Amygdala (tissue), 56 donors: ENCODE measurements around the gene MRPS9.

Source experiments
- DNase-seq, 56 donors: peaks; one replicate each; lab custom pipeline; 2025; lab: John Stamatoyannopoulos, UW

MRPS9 gene

DNA sequence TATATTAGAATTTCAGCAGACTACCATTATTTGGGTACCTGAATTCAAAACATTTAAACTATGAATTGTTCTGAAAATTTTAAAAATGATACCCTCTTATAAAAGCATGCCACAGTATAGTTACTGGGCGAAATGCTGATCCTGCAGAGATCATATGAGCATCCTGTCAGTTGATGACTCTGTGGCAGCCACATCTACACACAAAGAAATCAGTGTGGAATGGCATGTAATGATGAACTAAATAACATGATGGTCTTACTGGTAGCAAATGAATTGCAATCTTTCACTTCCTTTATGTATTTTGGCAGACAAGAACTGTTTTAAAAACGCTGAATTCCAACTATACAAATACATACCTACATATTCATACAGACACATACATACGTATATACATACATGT is 38.3 kb downstream of the MRPS9 start:
- DNase-seq = no peak

DNA sequence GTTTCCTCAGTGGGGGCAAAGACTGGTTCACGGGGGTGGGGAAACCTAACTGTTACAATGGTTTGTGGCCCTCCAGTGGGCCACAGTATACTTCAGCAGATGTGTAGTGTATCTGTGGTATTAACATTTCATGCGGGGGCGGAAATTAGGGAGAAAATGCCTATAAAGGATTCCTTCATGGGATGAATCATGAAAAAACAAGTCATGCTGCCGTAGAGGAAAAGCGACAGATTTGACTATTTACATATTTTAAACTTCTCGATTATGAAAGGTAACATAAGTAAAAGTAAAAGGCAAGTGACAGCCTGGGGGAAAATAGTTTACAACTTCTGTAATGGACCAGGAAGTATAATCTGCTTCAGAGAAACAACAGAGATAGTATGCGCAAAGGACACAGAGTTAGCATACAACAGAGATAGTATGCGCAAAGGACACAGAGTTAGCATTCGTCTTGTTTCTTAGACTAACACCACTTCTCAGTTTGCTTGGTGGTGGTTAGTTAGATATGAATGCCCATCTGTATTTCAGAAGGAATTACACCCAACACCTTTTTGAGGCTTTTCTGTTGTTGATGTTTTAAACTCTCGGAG is 41.1 kb downstream of the MRPS9 start:
- no peak for DNase-seq

- no peak for DNase-seq
These were observed 42.6 kb downstream of the MRPS9 start for GRCh38 chr2:105080461-105080860.

GRCh38 chr2:105081006-105081601 is 43.2 kb downstream of the MRPS9 start:
- no peak for DNase-seq

GRCh38 chr2:105082107-105082506 is 44.2 kb downstream of the MRPS9 start:
- DNase-seq = no peak

- DNase-seq = no peak
These were observed 47.7 kb downstream of the MRPS9 start for GRCh38 chr2:105085525-105085924.

GRCh38 chr2:105087273-105087672 is 49.4 kb downstream of the MRPS9 start:
- DNase-seq = no peak

DNA sequence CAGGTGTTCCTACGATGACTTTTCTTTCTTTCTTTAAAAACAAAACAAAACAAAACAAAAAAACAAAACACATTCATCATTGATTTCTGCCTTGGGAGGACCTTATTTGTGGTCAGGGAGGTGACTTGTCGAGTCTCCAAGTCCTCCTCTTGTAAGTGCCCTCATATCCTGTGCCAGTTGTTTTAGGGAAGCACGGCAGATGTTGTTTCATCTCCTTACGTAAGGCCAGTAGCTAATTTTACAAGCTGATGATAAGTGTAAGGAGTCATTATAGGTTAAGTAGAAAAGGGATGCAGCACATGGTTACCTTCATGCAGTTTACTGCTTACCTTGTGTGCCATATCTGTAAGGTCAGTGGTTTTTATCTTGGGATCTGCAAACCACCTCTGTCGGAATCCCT is 52.2 kb downstream of the MRPS9 start:
- no peak for DNase-seq

DNA sequence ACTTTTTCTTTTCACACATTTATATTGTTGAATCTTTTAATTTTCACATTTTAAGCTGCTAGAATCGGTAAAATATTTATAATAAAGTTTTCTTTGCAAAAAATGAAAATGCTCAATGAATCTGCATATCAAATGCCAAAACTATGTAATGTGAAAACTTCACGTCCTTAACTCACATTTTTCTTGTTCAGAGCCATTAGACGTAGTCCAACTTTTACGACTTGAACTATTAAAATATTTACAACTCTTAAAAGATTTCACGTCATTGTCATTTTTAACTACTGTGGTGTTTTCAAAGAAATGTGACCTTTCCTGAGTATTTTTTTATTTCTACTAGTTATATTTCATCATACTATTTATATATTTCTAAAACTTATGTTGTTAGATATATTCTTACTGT is 54.9 kb downstream of the MRPS9 start:
- no peak for DNase-seq

- DNase-seq = no peak
These were observed 61.3 kb downstream of the MRPS9 start for GRCh38 chr2:105099153-105099552.

GRCh38 chr2:105100046-105100840 is 62.4 kb downstream of the MRPS9 start:
- peak in 16 of 56 donors; percentile 10 to 45 (median 16) for DNase-seq

- DNase-seq = no peak
These were observed 64.1 kb downstream of the MRPS9 start for GRCh38 chr2:105102001-105102400.

DNA sequence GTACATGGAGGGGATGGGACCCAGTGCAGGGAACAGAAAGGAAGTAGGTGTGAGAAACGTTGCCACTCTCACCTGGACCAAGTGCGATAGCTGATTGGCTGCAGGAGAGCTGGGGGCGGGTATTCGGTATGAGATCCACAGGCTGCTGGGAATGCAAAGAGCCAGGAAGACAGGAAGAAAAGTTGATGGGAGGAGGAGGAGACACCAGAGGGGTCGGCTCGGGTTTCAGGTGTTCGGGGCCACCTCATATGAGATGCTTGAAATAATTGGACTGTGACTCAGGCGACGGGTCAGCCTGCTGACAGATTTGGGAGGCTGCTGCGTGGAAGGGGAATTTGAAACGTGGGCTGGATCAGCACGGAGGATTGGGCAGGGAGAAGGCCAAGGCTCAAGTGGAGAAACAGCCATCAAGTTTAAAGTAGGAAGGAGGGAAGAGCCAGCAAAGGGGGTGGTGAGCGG is 65.1 kb downstream of the MRPS9 start:
- DNase-seq = no peak

GRCh38 chr2:105103481-105103880 is 65.6 kb downstream of the MRPS9 start:
- DNase-seq = no peak

- DNase-seq = no peak
These were observed 66.4 kb downstream of the MRPS9 start for GRCh38 chr2:105104208-105104731.

DNA sequence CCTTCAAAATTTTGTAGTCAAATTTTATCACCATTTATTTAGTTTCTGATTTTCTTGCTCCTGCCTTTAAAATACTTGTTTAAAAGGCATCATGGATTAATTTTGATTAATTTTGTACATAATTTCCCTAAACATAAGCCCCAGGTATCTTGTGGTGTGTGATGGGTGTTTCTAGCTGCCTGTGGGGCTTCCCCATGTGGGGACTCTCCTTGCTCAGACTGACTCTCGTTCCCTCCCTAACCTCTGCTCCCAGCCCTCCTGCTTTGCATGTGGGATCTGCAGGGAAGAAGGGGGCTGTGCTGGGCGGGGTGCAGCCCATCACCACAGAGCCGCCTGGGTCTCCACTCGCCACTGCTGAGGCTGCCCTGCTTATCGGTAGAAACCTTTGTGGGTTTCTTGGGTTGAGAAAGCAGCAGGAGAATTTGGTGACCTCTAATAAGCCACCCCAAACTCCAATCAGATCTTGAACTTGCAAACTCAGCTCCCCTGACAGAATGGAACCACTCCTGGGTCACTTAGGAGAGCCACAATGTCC is 72.5 kb downstream of the MRPS9 start:
- DNase-seq = no peak

DNA sequence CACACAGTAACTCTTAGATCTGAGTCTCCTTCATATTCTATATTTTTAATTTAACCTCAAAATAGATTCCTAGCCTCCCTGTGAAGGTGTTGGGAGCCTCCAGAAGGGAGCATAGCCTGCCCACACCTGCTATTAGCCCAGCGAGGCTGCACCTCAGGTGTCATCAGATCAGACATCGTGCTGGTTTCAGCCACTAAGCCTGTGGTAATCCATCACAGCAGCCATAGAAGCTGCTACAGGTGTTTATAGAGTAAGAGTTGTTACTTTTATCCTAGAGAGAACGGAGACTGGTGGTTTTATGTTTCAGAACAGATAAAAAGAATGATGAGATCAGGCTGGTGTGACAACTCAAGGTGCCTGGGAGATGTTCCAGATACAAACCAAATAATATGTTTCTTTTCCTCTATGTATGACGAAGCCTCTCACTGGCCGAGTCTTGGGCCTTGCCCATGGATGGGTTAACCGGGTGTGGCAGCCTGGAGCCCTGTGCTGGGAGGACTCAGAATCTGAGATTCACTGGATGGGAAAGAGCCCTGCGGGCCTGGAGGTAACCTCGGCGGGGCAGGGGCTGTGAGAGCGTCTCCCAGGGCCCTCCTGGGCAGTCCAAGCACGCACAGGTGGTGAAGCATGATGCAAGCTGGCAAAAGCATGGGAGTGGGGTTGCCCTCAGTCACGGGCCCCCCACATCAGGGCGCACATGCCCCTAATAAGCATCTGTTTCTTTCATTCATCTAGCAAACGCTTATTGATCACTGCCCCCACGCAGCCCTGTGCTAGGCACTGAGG is 73.7 kb downstream of the MRPS9 start:
- DNase-seq = no peak

DNA sequence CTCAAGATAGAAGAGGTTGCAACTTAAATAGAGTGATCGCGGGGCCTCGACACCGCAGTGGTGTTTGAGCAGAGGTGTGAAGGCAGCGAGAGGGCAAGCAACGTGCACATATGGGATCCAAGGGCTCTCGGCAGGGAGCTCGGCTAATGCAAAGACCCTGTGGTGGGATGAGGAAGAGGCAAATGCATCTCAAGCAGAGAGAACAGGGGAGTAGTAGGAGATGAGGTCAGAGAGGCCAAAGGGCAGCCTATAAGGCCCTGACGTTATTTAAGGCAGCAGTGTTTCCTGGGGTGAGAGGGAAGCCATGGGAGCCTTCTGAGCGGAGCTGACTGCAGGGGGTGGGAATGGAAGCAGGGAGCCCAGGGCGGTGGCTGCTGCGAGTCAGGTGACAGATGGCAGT is 74.5 kb downstream of the MRPS9 start:
- no peak for DNase-seq

GRCh38 chr2:105113616-105114291 is 75.9 kb downstream of the MRPS9 start:
- DNase-seq = no peak

GRCh38 chr2:105114551-105114950 is 76.7 kb downstream of the MRPS9 start:
- DNase-seq = peak in 2 of 56 donors; percentile 9 to 11
